Measurements from ENCODE around the gene PTPDC1.

DNA sequence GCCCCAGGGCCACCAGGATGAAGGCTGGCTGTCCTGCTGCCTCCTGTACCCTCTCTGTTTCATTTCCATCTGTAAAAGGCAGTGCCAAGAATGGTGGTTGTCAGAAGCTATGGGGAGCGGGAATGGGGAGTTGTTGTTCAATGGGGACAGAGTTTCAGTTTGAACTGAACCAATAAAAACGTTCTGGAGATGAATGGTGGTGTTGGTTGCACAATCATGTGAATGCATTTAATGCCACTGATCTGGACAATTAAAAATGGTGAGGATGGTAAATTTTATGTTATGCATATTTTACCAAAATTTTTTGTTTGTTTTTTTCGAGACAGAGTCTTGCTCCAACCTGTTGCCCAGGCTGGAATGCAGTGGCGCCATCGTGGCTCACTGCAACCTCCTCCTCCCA lies 58.1 kb downstream of the PTPDC1 start:
- TF ChIP-seq POLR2A (IDR thresholded peaks at IDR 0.05) (no peak), POLR2AphosphoS5 (IDR thresholded peaks at IDR 0.05; ENCODE audit: insufficient read depth in 1 of 2, low read depth in 1 of 2) (no peak)
- TF ChIP-seq, protein P1, sequence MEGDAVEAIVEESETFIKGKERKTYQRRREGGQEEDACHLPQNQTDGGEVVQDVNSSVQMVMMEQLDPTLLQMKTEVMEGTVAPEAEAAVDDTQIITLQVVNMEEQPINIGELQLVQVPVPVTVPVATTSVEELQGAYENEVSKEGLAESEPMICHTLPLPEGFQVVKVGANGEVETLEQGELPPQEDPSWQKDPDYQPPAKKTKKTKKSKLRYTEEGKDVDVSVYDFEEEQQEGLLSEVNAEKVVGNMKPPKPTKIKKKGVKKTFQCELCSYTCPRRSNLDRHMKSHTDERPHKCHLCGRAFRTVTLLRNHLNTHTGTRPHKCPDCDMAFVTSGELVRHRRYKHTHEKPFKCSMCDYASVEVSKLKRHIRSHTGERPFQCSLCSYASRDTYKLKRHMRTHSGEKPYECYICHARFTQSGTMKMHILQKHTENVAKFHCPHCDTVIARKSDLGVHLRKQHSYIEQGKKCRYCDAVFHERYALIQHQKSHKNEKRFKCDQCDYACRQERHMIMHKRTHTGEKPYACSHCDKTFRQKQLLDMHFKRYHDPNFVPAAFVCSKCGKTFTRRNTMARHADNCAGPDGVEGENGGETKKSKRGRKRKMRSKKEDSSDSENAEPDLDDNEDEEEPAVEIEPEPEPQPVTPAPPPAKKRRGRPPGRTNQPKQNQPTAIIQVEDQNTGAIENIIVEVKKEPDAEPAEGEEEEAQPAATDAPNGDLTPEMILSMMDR (IDR thresholded peaks at IDR 0.05): no peak
